Choroid plexus epithelial cell (primary cell): ENCODE results near the gene YAF2.

Source experiments
- DNase-seq: peaks from one replicate; pipeline ENCODE4 v3.0.0-alpha.2; 2010; ENCODE audit warnings: low read depth
- H3K4me3 ChIP-seq: 2 replicates; pipeline ENCODE4 v1.5.1; 2011; ENCODE audit warnings: low read depth, mild to moderate bottlenecking, control low read depth, low read length, moderate library complexity
- TF ChIP-seq, protein P1 (sequence below): conservative IDR thresholded peaks from 2 replicates; pipeline ENCODE4 v1.5.1; 2011; ENCODE audit warnings: low read depth, mild to moderate bottlenecking, control low read depth, inconsistent platforms, low read length, moderate library complexity

The YAF2 gene

DNA sequence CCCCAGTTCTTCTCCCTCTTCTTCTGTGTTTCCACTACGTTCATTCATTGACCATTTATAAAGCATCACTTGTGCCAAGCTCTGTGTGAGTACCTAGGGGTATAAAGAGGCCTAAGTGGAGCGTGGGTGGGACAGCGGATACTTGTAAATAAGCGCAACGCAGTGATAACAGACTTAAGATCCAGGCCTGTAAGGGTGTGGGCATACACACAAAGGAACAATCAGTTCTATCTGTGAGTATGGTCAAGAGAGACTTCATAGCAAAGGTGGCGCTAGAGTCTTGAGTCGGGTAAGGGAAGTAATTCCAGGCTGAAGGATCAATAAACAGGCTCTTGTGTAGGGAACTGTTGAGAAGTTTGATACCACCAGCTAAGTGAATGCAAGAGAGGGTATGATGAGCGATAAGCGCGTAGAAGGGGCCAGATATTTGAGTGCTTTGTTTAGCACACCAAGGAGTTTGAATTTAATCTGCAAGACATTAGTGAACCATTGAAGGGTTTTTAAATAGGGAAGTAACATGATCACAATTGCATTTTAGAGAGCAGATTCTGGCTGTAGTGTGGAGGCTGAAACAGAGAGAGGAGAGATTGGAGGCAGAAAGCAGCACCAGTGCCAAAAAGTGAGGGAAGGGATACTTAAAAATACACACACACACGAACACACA, 92.4 kb downstream of the YAF2 start:
- TF ChIP-seq, protein P1, sequence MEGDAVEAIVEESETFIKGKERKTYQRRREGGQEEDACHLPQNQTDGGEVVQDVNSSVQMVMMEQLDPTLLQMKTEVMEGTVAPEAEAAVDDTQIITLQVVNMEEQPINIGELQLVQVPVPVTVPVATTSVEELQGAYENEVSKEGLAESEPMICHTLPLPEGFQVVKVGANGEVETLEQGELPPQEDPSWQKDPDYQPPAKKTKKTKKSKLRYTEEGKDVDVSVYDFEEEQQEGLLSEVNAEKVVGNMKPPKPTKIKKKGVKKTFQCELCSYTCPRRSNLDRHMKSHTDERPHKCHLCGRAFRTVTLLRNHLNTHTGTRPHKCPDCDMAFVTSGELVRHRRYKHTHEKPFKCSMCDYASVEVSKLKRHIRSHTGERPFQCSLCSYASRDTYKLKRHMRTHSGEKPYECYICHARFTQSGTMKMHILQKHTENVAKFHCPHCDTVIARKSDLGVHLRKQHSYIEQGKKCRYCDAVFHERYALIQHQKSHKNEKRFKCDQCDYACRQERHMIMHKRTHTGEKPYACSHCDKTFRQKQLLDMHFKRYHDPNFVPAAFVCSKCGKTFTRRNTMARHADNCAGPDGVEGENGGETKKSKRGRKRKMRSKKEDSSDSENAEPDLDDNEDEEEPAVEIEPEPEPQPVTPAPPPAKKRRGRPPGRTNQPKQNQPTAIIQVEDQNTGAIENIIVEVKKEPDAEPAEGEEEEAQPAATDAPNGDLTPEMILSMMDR = peak; percentile 14
- H3K4me3 ChIP-seq = no peak overlapping the region
- peak; percentile 18 for DNase-seq

DNA sequence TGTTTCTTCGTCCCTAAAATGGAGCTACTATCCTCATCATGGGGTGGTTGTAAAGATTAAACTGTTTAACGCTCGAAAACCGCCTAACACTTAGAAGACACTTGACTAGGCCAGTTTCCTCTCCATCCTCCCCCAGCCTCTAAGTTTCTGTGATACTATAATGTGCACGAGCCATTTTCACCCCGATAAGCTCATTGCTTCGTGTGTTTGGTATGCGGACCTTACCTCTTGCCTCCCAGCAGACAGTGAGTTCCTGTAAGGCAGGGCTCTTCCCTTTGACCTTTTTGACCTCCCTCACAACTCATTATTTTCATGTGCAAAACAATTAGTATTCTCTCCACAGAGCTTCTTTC, 92.9 kb downstream of the YAF2 start:
- no peak for DNase-seq
- H3K4me3 ChIP-seq = peak overlapping the region; percentile 70
- TF ChIP-seq, protein P1 = no peak

DNA sequence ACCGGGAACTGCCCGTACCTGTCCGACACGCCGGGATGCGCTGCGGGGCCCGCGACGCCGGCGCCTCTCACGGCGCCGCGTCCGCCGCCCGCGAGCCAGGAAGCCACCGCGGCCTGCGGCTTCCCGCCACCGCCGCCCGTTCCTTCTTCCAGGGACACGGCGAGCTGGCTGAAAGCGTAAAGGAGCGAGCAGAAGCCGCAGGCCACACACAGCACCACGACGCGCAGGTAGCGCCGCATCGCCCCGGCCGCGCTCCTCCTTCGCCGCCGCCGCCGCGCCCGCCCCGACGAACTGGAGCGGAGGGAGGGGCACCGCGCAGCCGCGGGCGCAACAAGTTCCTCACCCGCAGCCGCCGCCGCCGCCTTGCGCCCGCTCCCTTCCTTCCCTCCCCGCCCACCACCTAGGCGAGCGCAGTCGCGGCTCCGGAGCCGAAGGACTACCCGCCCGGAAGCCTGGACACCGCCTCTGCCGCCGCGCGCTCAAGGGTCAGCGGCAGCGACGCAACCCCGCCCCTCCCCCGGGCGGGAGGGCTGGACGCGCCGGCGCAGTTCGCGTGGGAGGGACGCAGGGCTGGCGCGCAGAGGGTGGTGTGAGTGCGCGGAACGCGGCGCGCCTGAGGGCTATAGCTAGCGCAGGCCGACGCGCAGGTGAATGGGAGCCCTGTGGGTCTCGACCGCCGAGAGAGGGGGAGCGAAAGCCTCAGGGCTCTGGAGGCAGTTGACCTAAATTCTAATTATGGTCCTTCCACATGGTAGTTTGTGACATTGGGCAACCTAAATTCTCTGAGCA, 93.4 kb downstream of the YAF2 start, which contains the start of gene GXYLT1:
Gene GXYLT1 (minus strand): TSS at position 467 of the 789 bp plus-strand sequence. CDS start 228 bp downstream, at position 239.
- DNase-seq = peak; percentile 95
- H3K4me3 ChIP-seq = peak within 1 kb of the TSS; percentile 70
- TF ChIP-seq, protein P1 = no peak

DNA sequence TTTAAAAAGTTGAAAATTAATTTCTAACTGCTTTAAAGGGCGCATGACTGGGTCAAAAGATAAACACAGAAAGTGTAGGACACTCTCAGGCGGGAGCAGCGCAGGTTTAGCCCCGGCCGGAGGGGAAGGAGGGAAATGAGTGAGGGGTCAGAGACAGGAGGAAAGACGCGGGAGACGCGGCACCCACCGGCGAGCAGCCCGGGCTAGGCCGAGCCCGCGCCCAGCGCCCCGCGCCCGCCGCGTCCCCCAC, 94.0 kb downstream of the YAF2 start:
- peak overlapping the region; percentile 70 for H3K4me3 ChIP-seq
- DNase-seq = no peak
- TF ChIP-seq, protein P1 = no peak

DNA sequence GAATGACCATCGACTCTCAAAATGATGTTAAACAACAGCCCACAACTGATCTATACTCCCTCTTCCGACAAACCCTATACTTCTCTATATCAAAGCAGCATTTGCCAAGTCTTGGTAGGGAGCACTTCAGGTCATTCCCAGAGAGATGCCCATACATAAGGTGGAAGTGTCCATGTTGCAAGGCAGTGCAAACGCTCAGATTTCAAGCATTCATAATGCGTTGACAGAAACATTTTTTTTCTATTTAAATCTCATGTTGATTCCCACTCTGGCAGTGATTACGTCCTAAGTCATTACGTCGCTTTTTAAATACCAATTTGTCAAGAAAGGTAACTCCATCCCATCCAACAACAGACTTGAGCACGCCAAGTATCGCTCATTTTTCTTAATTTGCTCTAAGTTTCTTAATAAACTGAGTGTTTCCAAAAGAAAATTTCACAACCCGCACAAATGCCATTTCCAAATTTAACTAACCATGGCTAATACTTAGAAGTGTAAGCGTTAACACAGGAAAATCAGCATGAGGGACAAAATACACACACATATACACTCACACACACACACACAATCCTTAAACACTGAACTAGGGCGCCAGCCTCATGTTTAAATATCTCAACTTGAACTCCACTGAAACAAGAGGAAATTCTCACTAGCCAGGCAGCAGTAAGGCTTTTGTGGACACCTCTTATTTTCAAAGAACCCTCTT, 94.4 kb downstream of the YAF2 start:
- peak; percentile 54 for DNase-seq
- peak overlapping the region; percentile 70 for H3K4me3 ChIP-seq
- TF ChIP-seq, protein P1 = no peak

DNA sequence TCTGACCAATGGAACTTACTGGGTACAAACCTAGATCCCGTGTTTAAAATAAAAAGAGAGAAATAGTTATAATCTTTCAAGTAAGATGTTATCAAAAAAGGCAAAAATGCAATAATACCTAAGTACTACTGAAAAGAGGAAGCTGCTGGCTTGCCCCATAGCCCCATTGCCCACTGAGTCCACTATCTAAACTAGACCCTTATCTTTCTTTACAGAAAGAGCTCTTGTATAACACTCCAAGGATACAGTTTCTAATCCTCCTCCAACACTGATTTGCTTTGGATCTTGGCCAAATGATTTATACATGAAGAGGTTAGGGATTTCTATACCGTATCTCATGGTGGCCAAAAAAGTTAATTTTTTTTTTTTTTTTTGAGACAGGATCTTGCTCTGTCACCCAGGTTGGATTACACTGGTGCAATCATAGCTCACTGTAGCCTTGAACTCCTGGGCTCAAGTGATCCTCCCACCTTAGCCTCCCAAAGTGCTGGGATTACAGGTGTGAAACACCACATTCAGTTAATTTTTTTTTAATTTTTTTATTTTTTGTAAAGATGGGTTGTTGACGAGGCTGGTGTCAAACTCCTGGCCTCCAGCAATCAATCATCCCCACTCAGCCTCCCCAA, 96.0 kb downstream of the YAF2 start:
- TF ChIP-seq, protein P1 = no peak
- no peak overlapping the region for H3K4me3 ChIP-seq
- DNase-seq = no peak
